GM11168 (cell line): Measurements from ENCODE around the gene SCARB2.
"Not testable (repeated sequence)": the region's sequence is repeated elsewhere in the genome, so short reads cannot be mapped to it uniquely, and the experiment has no call there.

Experiments
- in situ Hi-C: fragments of 300-500 bp; cut with MboI; formaldehyde crosslinking; loops from one replicate; pipeline ENCODE4 v1.12.0; 2022; ENCODE audit warnings: low sequenced_read_pairs; ENCODE audit not compliant: unreplicated experiment

SCARB2 gene

DNA sequence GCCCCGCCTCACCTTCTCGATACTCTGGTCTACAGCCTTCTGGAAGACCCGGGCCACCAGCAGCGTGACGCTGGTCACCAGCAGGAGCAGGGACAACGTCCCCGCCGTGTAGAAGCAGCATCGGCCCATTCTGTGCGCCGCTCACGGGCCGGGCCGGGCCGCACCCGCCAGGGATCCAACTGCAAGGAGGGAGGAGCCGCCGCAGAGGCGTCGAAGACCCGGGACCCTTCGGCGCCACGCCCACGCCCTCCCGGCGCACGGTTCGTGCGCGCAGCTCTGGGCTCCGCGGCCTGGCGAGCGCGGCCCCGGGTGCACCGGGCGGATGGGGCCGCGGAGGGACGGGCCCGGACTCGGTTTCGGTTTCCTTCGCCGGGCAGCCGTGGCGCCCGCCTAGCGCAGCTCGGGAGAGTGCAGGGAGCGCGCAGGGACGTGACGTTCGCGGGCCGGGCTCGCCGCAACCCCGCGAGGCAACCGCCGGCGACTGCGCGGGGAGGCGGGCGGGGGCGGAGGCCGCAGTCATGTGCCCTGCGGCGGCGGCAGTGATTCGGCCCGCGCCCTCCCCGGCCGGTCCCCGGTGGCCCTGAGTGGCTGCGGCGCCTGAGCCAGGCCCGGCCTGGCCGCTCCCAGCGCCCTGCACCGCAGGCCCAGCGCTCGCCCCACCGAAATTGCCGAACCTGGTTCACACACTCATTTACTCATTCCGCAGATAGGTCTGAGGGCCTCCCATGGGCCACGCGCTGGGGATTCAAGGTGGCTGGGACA is at the start of gene SCARB2:
SCARB2 (minus strand) TSS at position 410 of the 762 bp plus-strand sequence; CDS start at position 129, 281 bp downstream.
- in situ Hi-C loops = no loop called here

GRCh38 chr4:76260571-76260970 is 46.9 kb upstream of the SCARB2 start:
- in situ Hi-C loops = no loop called here

GRCh38 chr4:76257824-76258223 is 44.2 kb upstream of the SCARB2 start:
- in situ Hi-C loops = no loop called here

DNA sequence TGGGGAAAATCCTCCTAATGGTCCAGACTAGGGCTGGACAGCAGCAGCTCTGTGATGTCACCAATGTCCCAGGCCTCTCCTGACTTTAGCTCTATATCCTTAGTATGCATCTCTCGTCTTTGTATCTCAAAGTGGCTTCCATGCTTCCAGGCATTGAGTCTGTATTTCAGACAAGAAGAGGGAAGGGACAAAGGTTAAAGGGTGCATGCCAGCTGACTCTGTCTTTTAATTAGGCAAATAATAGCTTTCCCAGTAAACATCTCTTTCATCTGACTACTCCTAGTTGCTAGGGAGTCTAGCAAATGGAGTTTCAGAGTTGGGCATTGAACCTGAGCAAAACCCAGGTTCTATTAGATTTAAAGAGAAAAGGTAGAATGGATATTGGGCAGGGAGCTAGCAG is 43.3 kb upstream of the SCARB2 start:
- in situ Hi-C loops = no loop called here

DNA sequence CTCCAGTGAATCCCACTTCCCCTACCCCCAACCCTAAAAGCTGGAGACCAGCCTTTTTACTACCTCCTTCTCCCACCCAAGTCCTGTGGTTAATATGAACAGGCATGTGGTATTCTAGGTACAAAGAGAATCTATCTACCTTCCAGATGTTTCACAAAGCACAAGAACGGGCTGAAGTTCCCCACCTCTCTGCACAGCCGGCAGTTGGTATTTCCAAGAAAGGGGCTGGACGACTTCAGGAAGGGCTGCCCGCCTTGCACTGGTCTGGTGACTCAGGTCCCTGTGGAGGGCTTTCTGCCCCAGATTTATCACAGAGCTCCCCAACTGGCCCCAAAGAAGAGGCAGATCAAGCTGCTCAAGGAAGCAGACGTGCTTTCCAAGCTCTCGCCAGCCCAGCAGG is 42.4 kb upstream of the SCARB2 start:
- in situ Hi-C loops = no loop called here

GRCh38 chr4:76253511-76253910 is 39.9 kb upstream of the SCARB2 start:
- in situ Hi-C loops = no loop called here

GRCh38 chr4:76252271-76252653 is 38.6 kb upstream of the SCARB2 start:
- in situ Hi-C loops = no loop called here

- in situ Hi-C loops = no loop called here
Measured at GRCh38 chr4:76251441-76252270, 38.0 kb upstream of the SCARB2 start, which contains the start of gene FAM47E. TSS of gene FAM47E (plus strand) at chr4:76251721. CDS start at chr4:76251747, 26 bp downstream.

DNA sequence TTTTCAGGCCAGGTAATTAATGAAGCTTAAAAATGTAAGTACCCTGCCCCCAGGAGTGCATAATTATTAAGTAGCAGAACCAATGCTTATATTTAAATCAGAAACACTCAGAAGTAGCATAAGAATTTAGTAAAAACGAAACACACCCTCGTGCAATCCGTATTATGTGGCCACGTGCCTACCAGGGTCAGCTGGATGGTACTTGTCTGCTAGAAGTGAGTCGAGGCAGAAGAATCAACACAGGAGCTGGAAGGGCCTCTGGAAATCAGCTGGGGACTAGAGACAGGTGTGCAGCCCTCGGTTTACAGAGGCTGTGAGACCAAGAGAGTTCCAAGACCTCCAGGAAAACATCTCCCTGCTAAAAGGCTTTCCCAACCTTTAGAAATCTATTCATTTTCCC is 37.3 kb upstream of the SCARB2 start:
- in situ Hi-C loops = no loop called here

- in situ Hi-C loops = no loop called here
Measured at GRCh38 chr4:76246852-76247251, 33.2 kb upstream of the SCARB2 start.

GRCh38 chr4:76246025-76246424 is 32.4 kb upstream of the SCARB2 start:
- in situ Hi-C loops = no loop called here

- in situ Hi-C loops = not testable (repeated sequence)
Measured at GRCh38 chr4:76243877-76244276, 30.3 kb upstream of the SCARB2 start.

GRCh38 chr4:76240236-76240635 is 26.6 kb upstream of the SCARB2 start:
- in situ Hi-C loops = no loop called here

GRCh38 chr4:76238701-76239100 is 25.1 kb upstream of the SCARB2 start:
- in situ Hi-C loops = no loop called here

- in situ Hi-C loops = no loop called here
Measured at GRCh38 chr4:76238236-76238635, 24.6 kb upstream of the SCARB2 start.

- in situ Hi-C loops = no loop called here
Measured at GRCh38 chr4:76235915-76236314, 22.3 kb upstream of the SCARB2 start.

- in situ Hi-C loops = no loop called here
Measured at GRCh38 chr4:76235407-76235806, 21.8 kb upstream of the SCARB2 start.

DNA sequence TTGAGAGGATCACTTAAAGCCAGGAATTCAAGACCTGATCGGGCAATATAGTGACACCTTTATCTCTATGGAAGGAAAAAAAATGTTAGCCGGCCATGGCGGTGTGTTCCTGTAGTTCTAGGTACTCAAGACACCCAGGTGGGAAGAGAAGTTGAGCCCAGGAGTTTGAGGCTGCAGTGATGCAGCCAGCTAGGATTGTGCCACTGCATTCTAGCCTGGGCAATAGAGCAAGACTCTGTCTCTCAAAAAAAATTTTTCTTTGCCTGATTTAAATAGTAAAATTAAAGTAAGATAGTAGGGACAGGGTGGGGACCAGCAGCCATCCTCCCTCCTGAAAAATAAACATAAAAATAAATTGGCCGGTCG is 21.0 kb upstream of the SCARB2 start:
- in situ Hi-C loops = no loop called here

GRCh38 chr4:76233967-76234678 is 20.5 kb upstream of the SCARB2 start:
- in situ Hi-C loops = no loop called here

GRCh38 chr4:76233529-76233928 is 19.9 kb upstream of the SCARB2 start:
- in situ Hi-C loops = no loop called here

DNA sequence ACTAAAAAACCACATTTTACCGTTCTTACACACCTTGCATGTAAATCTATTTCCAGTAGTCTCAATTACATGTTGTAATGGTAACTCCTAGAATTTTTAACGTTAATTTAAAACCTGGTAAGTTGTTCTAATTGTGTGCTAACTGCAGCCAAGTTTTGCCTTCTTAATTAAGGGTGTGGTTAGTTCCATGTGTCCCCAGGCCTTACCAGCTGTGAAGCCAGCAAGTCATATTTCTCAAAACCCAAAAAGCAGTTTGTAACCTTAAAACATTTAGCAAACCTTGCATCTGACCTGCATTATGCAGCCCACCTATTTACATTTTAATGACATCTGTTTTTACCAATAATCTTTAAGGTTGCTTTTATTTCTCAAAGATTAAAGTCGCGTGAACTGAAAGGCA is 19.5 kb upstream of the SCARB2 start:
- in situ Hi-C loops = no loop called here
